Trophoblast cell (in vitro differentiated cells and primary cell): Measurements from ENCODE around the gene MEIOB.

Experiments
- DNase-seq, 2 donors: peaks; one replicate each; pipeline ENCODE4 v3.0.0-alpha.2; 2016
- H2AFZ ChIP-seq: 2 replicates; pipeline ENCODE4 v1.6.1; 2013; ENCODE audit warnings: low read length, moderate library complexity, mild to moderate bottlenecking; ENCODE audit not compliant: insufficient read depth, poor library complexity
- H2AK5ac ChIP-seq: 2 replicates; pipeline ENCODE4 v1.6.1; 2013; ENCODE audit warnings: mild to moderate bottlenecking, low read length
- H2BK120ac ChIP-seq: 2 replicates; pipeline ENCODE4 v1.6.1; 2013; ENCODE audit warnings: low read length, mild to moderate bottlenecking, moderate library complexity; ENCODE audit not compliant: insufficient read depth, poor library complexity
- H2BK12ac ChIP-seq: 2 replicates; pipeline ENCODE4 v1.6.1; 2013; ENCODE audit warnings: mild to moderate bottlenecking, low read length, moderate library complexity
- H2BK5ac ChIP-seq: 2 replicates; pipeline ENCODE4 v1.6.1; 2013; ENCODE audit warnings: low read length, low read depth, moderate library complexity, mild to moderate bottlenecking; ENCODE audit not compliant: poor library complexity
- H3K14ac ChIP-seq: 2 replicates; pipeline ENCODE4 v1.6.1; 2013; ENCODE audit warnings: mild to moderate bottlenecking, low read length
- H3K18ac ChIP-seq: 2 replicates; pipeline ENCODE4 v1.6.1; 2013; ENCODE audit warnings: mild to moderate bottlenecking, low read length
- H3K23ac ChIP-seq: 2 replicates; pipeline ENCODE4 v1.6.1; 2013; ENCODE audit warnings: low read length
- H3K27ac ChIP-seq: 2 replicates; pipeline ENCODE4 v1.5.1; 2013; ENCODE audit warnings: low read depth, mild to moderate bottlenecking, inconsistent platforms, low read length, moderate library complexity
- H3K27me3 ChIP-seq: 2 replicates; pipeline ENCODE4 v1.6.1; 2013; ENCODE audit warnings: inconsistent platforms, mild to moderate bottlenecking, low read length, moderate library complexity; ENCODE audit not compliant: insufficient read depth
- H3K36me3 ChIP-seq, 2 experiments: 1 replicate in 1 of 2; 2 replicates in 1 of 2; pipeline ENCODE4 v1.6.1; 2013; ENCODE audit warnings: low read length in 2 of 2, mild to moderate bottlenecking in 2 of 2, moderate library complexity in 1 of 2; ENCODE audit not compliant: insufficient read depth in 2 of 2, control insufficient read depth in 1 of 2
- H3K4ac ChIP-seq: 2 replicates; pipeline ENCODE4 v1.6.1; 2013; ENCODE audit warnings: low read depth, mild to moderate bottlenecking, low read length, moderate library complexity
- H3K4me1 ChIP-seq, 2 experiments: 1 replicate in 1 of 2; 2 replicates in 1 of 2; pipeline ENCODE4 v1.6.1; 2013; ENCODE audit warnings: low read length in 2 of 2, mild to moderate bottlenecking in 2 of 2, moderate library complexity in 1 of 2; ENCODE audit not compliant: insufficient read depth in 2 of 2, control insufficient read depth in 1 of 2
- H3K4me2 ChIP-seq: 2 replicates; pipeline ENCODE4 v1.6.1; 2013; ENCODE audit warnings: inconsistent platforms, mild to moderate bottlenecking, low read length, moderate library complexity
- H3K4me3 ChIP-seq: 2 replicates; pipeline ENCODE4 v1.5.1; 2013; ENCODE audit warnings: mild to moderate bottlenecking, low read depth, low read length, inconsistent platforms
- H3K79me1 ChIP-seq: one replicate; pipeline ENCODE4 v1.6.1; 2013; ENCODE audit warnings: low read length
- H3K79me2 ChIP-seq: 2 replicates; pipeline ENCODE4 v1.6.1; 2013; ENCODE audit warnings: low read length, mild to moderate bottlenecking; ENCODE audit not compliant: control insufficient read depth, insufficient read depth, poor library complexity
- H3K9ac ChIP-seq: 2 replicates; pipeline ENCODE4 v1.6.1; 2013; ENCODE audit warnings: mild to moderate bottlenecking, low read length
- H3K9me3 ChIP-seq: 2 replicates; pipeline ENCODE4 v1.6.1; 2013; ENCODE audit warnings: low read depth, mild to moderate bottlenecking, control low read depth, inconsistent platforms, low read length; ENCODE audit not compliant: insufficient read depth
- H4K12ac ChIP-seq: 2 replicates; pipeline ENCODE4 v1.6.1; 2013; ENCODE audit warnings: low read depth, mild to moderate bottlenecking, low read length, moderate library complexity
- H4K8ac ChIP-seq: 2 replicates; pipeline ENCODE4 v1.6.1; 2013; ENCODE audit warnings: low read depth, mild to moderate bottlenecking, low read length, moderate library complexity
- H4K91ac ChIP-seq: one replicate; pipeline ENCODE4 v1.6.1; 2013; ENCODE audit warnings: low read depth, mild to moderate bottlenecking, low read length, moderate library complexity
- WGBS: extraction: QIAGEN DNeasy Blood & Tissue Kit; methylation state at CpG from one replicate; pipeline ENCODE4 v1.1.7; 2013; ENCODE audit warnings: missing lambda C conversion rate; ENCODE audit not compliant: insufficient read length, insufficient coverage; ENCODE audit errors: extremely low coverage; 5-methylcytosine and 5-hydroxymethylcytosine counted together

The MEIOB gene

GRCh38 chr16:1788095-1788707 is 83.8 kb downstream of the MEIOB start:
- Histone ChIP-seq H2AFZ (no peak overlapping the region), H3K23ac (no peak overlapping the region), H3K9ac (no peak overlapping the region)

DNA sequence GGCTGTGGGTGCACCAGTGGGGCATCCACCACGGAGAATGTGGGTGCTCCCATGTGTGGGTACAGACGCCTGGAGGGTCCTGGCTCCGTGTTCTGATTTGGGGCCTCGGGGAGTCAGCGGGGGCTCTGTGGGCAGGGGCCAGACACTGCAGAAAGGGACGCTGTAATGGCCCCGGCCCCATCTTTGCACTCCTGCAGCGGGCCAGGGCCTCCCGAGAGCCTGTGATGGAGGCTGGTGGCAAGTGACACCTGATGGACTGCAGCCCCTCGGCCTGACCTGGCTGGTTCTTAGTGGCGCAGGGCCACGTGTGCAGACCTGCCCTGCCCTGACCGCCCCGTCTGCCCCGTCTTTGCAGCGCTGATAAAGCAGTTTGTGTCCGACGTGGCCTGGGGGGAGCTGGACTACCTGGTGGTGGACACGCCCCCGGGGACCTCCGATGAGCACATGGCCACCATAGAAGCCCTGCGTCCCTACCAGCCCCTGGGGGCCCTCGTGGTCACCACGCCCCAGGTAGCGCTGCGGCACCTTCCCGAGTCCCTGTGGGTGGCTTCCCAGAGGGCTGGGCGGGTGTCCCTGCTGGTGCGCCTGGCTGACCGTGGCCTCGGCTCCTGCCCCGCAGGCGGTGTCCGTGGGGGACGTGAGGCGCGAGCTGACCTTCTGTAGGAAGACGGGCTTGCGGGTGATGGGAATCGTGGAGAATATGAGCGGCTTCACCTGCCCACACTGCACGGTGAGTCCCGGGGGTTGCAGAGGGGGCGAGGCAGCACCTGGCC is 84.5 kb downstream of the MEIOB start:
- Histone ChIP-seq H3K4me2 (no peak overlapping the region), H3K18ac (no peak overlapping the region), H3K27ac (no peak overlapping the region), H3K4ac (no peak overlapping the region), H2AK5ac (no peak overlapping the region), H4K12ac (no peak overlapping the region), H4K8ac (no peak overlapping the region), H2BK120ac (no peak overlapping the region), H3K36me3 (peaks cover 63 to 65% of the 10 kb centered on the region in 2 experiments), H2BK5ac (no peak overlapping the region), H3K27me3 (no peaks in the 10 kb centered on the region), H2BK12ac (no peak overlapping the region), H3K79me2 (peaks cover 2% of the 10 kb centered on the region), H2AFZ (no peak overlapping the region), H3K9me3 (no peaks in the 10 kb centered on the region), H3K4me3 (no peak overlapping the region), H3K4me1 (peaks cover 0 to 5% of the 10 kb centered on the region in 2 experiments), H3K23ac (no peak overlapping the region), H3K9ac (no peak overlapping the region), H3K14ac (no peak overlapping the region), H3K79me1 (no peaks in the 10 kb centered on the region), H4K91ac (no peak overlapping the region)
- no CpG with 5 or more reads among the region's 44 CpGs for WGBS
- no peak for DNase-seq

More at GRCh38 chr16:1788095-1788707, 83.8 kb downstream of the MEIOB start:
- Histone ChIP-seq H4K8ac (no peak overlapping the region), H2BK120ac (no peak overlapping the region), H3K18ac (no peak overlapping the region), H2AK5ac (no peak overlapping the region), H3K4me3 (no peak overlapping the region), H2BK5ac (no peak overlapping the region), H3K27ac (no peak overlapping the region), H3K79me2 (peaks cover 2% of the 10 kb centered on the region), H3K14ac (no peak overlapping the region), H3K4ac (no peak overlapping the region), H3K4me2 (no peak overlapping the region), H3K27me3 (no peaks in the 10 kb centered on the region), H4K12ac (no peak overlapping the region), H4K91ac (no peak overlapping the region), H3K9me3 (no peaks in the 10 kb centered on the region), H3K4me1 (peaks cover 0 to 5% of the 10 kb centered on the region in 2 experiments), H3K79me1 (no peaks in the 10 kb centered on the region), H3K36me3 (peaks cover 63 to 67% of the 10 kb centered on the region in 2 experiments), H2BK12ac (no peak overlapping the region)
- DNase-seq, result no peak
- no CpG with 5 or more reads among the region's 38 CpGs for WGBS

DNA sequence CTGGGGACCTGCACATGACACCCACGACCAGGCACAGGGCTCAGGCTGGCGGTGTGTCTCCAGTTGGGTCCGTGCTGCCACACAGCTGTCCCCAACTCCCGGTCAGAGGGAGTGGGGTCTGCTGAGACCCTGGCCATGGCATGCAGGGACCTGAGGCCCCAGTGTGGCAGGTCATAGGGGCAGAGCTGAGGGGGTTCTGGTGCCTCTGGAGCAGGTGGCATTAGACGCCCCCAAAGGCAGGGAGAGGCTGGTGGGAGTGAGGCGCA is 85.0 kb downstream of the MEIOB start:
- H3K4me3 ChIP-seq, result no peak overlapping the region
- no peak for DNase-seq

DNA sequence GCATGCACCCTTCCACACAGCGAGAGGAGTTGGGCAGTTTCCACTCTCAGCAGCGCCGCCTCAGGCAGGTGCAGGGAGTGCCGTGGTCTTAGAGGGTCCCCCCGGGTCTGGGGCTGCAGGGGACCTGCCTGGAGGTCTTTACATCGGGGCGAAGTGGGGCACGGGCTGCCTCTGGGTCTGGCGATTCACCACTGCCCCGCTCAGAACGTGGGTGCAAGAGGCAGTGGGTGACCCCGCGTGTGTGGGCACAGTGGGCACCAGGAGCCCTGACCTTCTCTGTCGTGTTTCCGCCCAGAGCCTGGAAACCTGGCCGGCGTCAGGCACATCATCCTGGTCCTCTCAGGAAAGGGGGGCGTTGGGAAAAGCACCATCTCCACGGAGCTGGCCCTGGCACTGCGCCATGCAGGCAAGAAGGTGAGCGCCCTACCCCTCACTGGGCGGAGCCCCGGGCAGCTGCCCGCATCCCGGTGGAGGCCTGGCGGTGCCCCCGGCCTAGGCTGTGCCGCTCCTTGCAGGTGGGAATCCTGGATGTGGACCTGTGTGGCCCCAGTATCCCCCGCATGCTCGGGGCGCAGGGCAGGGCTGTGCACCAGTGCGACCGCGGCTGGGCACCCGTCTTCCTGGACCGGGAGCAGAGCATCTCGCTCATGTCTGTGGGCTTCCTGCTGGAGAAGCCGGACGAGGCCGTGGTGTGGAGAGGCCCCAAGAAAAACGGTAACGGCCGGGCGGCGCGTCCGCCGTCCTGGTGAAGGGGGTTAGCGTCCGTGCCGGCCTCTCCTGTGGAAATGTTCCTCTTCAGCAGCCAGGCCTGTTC is 85.5 kb downstream of the MEIOB start:
- Histone ChIP-seq H4K12ac (no peak overlapping the region), H3K79me1 (no peaks in the 10 kb centered on the region), H2BK5ac (no peak overlapping the region), H3K27me3 (no peaks in the 10 kb centered on the region), H3K4me1 (peaks cover 0 to 9% of the 10 kb centered on the region in 2 experiments), H3K9ac (no peak overlapping the region), H3K4me3 (no peak overlapping the region), H2BK12ac (no peak overlapping the region), H4K91ac (no peak overlapping the region), H3K79me2 (peaks cover 4% of the 10 kb centered on the region), H2AK5ac (no peak overlapping the region), H3K4ac (no peak overlapping the region), H4K8ac (no peak overlapping the region), H3K9me3 (no peaks in the 10 kb centered on the region), H3K14ac (no peak overlapping the region), H3K4me2 (no peak overlapping the region), H3K18ac (no peak overlapping the region), H3K27ac (no peak overlapping the region), H3K36me3 (peaks cover 54 to 57% of the 10 kb centered on the region in 2 experiments), H2AFZ (no peak overlapping the region), H3K23ac (no peak overlapping the region), H2BK120ac (no peak overlapping the region)
- WGBS, result no CpG with 5 or more reads among the region's 51 CpGs
- DNase-seq, result no peak

More for the DNA sequence above, 85.0 kb downstream of the MEIOB start:
- Histone ChIP-seq H2BK5ac (no peak overlapping the region), H4K91ac (no peak overlapping the region), H3K4me2 (no peak overlapping the region), H3K23ac (no peak overlapping the region), H3K18ac (no peak overlapping the region), H3K79me1 (no peaks in the 10 kb centered on the region), H2BK12ac (no peak overlapping the region), H4K12ac (no peak overlapping the region), H3K4ac (no peak overlapping the region), H4K8ac (no peak overlapping the region), H3K36me3 (peaks cover 60 to 62% of the 10 kb centered on the region in 2 experiments), H3K4me1 (peaks cover 0 to 5% of the 10 kb centered on the region in 2 experiments), H3K9ac (no peak overlapping the region), H3K27ac (no peak overlapping the region), H3K79me2 (peaks cover 2% of the 10 kb centered on the region), H3K9me3 (no peaks in the 10 kb centered on the region), H2AK5ac (no peak overlapping the region), H3K27me3 (no peaks in the 10 kb centered on the region), H3K14ac (no peak overlapping the region), H2AFZ (no peak overlapping the region), H2BK120ac (no peak overlapping the region)
- no CpG with 5 or more reads among the region's 6 CpGs for WGBS
